Activated B cell treated with CpG ODN at 0.5 μM for 24 hours (primary cell): ENCODE data around the gene PGBD5. TPM values are rescaled to one million over a fixed set of nuclear protein-coding genes. Genes with fewer than 3 reads are reported as not detected.

Experiments used
- ATAC-seq: fragments of 200-7000 bp; cut with Tn5 transposase; one replicate; pipeline ENCODE4 v1.10.0; 2021; ENCODE audit warnings: low read depth, mild to moderate bottlenecking, moderate library complexity
- CTCF ChIA-PET: fragments of 350-600 bp; sonication (Branson Sonifier 250); formaldehyde crosslinking; loops from one replicate; lab custom pipeline; 2021; ENCODE audit warnings: antibody characterized with exemption; lab: Charles Lee
- POLR2A ChIA-PET: fragments of 350-600 bp; sonication (Branson Sonifier 250); formaldehyde crosslinking; loops from one replicate; lab custom pipeline; 2021; ENCODE audit warnings: antibody characterized with exemption; lab: Charles Lee
- DNase-seq: peaks from one replicate; pipeline ENCODE4 v3.0.0; 2022
- H3K27ac Mint-ChIP-seq: one replicate; pipeline ENCODE4 v1.8.0; 2020; ENCODE audit warnings: mixed read lengths
- H3K27me3 Mint-ChIP-seq: one replicate; pipeline ENCODE4 v1.8.0; 2021; ENCODE audit warnings: mixed read lengths
- H3K36me3 Mint-ChIP-seq: one replicate; pipeline ENCODE4 v1.8.0; 2021; ENCODE audit warnings: low read depth, mixed read lengths
- H3K4me1 Mint-ChIP-seq: one replicate; pipeline ENCODE4 v1.8.0; 2021; ENCODE audit warnings: mixed read lengths
- H3K4me3 Mint-ChIP-seq: one replicate; pipeline ENCODE4 v1.8.0; 2020; ENCODE audit warnings: mild to moderate bottlenecking, mixed read lengths
- H3K9me3 Mint-ChIP-seq: one replicate; pipeline ENCODE4 v1.8.0; 2020; ENCODE audit warnings: mixed read lengths
- CTCF ChIP-seq: fragments of 200-600 bp; IDR thresholded peaks from one replicate; pipeline ENCODE4 v1.8.0; 2022; ENCODE audit warnings: antibody characterized with exemption, mild to moderate bottlenecking
- intact Hi-C: fragments of 100-400 bp; cut with micrococcal nuclease; formaldehyde crosslinking; loops from one replicate; pipeline ENCODE4 v1.15.1; 2024
- total RNA-seq: library from RNA; stranded (reverse); gene quantifications from 2 replicates; pipeline ENCODE4 v1.2.3, GENCODE V29; 2022

Gene PGBD5
- total RNA-seq, 1 donor from 2014 or later: not detected

- Mint-ChIP-seq H3K4me3 (no peak overlapping the region), H3K4me1 (peaks cover 65% of the 10 kb centered on the region), H3K36me3 (no peaks in the 10 kb centered on the region), H3K27me3 (no peaks in the 10 kb centered on the region), H3K27ac (no peak overlapping the region), H3K9me3 (no peaks in the 10 kb centered on the region)
- no peak for DNase-seq
- no peak for ATAC-seq
- intact Hi-C loops: loop anchor here (5.0 to 10.0 kb wide), 4 partner anchors 137 to 459 kb away; partner anchors contain the start of gene GALNT2
- POLR2A ChIA-PET: interaction anchor here (1.4 kb wide), 1 partner anchor 30 kb away, joined by 3 read pairs; no protein-coding TSS in a partner anchor
- CTCF ChIA-PET: interaction anchor here (1.1 to 11.6 kb wide), 3 partner anchors 10 to 643 kb away, joined by 3 to 116 read pairs (median 3); no protein-coding TSS in a partner anchor
- TF ChIP-seq CTCF: no peak
Measured at GRCh38 chr1:230303822-230304221, 122.3 kb downstream of the PGBD5 start.

DNA sequence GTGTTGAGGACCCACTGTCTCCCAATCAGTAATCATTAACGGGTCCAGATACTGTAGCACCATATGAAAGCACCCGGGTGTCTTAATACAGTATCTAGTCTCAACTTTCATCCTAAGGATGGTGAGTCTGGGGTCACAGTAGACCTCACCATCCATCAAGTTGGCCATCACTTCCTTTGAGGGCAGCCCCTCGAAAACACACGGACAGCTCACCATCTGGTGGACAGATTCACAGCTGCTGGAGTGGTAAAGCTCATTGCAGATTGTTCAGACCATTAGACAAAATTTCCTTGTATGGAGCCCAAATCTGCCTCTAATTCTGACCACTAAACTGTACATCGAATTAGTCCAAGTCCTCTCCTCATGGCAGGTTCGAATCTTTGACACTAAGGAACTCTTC lies 123.1 kb downstream of the PGBD5 start:
- POLR2A ChIA-PET: interaction anchor here (1.4 kb wide), 1 partner anchor 180 kb away, joined by 4 read pairs; no protein-coding TSS in a partner anchor
- CTCF ChIA-PET: interaction anchor here (1.2 kb wide), 1 partner anchor 642 kb away, joined by 5 read pairs; no protein-coding TSS in a partner anchor

GRCh38 chr1:230301822-230302221 lies 124.3 kb downstream of the PGBD5 start:
- Mint-ChIP-seq H3K4me3 (no peak overlapping the region), H3K27me3 (no peaks in the 10 kb centered on the region), H3K36me3 (no peaks in the 10 kb centered on the region), H3K9me3 (no peaks in the 10 kb centered on the region), H3K27ac (no peak overlapping the region), H3K4me1 (peaks cover 58% of the 10 kb centered on the region)
- intact Hi-C loops: loop anchor here (1.0 to 10.0 kb wide), 5 partner anchors 11 to 457 kb away; partner anchors contain the start of gene GALNT2
- no peak for TF ChIP-seq CTCF
- no peak for DNase-seq
- ATAC-seq: no peak
- ChIA-PET POLR2A (interaction anchor here (0.7 to 1.8 kb wide), 4 partner anchors 20 to 1210 kb away, joined by 4 to 7 read pairs (median 6); no protein-coding TSS in a partner anchor), CTCF (interaction anchor here (1.2 kb wide), 1 partner anchor 641 kb away, joined by 5 read pairs; no protein-coding TSS in a partner anchor)

More for the DNA sequence above, 123.1 kb downstream of the PGBD5 start:
- intact Hi-C loops: loop anchor here (5.0 to 10.0 kb wide), 4 partner anchors 136 to 458 kb away; partner anchors contain the start of gene GALNT2
- no peak for ATAC-seq
- Mint-ChIP-seq H3K4me3 (no peak overlapping the region), H3K27me3 (no peaks in the 10 kb centered on the region), H3K4me1 (peaks cover 67% of the 10 kb centered on the region), H3K36me3 (no peaks in the 10 kb centered on the region), H3K27ac (no peak overlapping the region), H3K9me3 (no peaks in the 10 kb centered on the region)
- no peak for DNase-seq
- TF ChIP-seq CTCF: no peak

DNA sequence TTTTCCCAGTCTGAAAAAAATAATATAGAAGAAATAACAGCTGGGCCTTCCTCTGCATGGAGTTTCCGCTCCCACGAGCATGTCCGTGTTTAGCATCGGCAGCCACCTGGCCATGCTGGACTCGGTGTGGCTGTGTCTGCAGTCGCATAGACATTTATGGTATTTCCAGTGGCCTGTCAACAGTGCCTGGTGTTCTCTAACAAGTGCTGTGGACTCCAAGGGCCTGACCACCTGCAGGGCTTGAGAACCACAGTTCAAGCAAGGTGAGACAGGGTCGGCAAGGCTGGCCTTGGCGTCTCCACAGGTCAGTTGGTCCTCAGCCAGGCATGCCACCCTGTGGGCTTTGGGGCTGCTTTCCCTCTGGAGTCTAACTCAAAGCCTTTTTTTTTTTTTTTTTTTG lies 124.8 kb downstream of the PGBD5 start:
- TF ChIP-seq CTCF: no peak
- ATAC-seq (peak; percentile 6), DNase-seq (no peak)
- Mint-ChIP-seq H3K9me3 (no peaks in the 10 kb centered on the region), H3K4me3 (peak overlapping the region; percentile 49), H3K27ac (peak overlapping the region; percentile 81), H3K27me3 (no peaks in the 10 kb centered on the region), H3K36me3 (no peaks in the 10 kb centered on the region), H3K4me1 (peaks cover 58% of the 10 kb centered on the region)
- intact Hi-C loops: loop anchor here (1.0 to 10.0 kb wide), 5 partner anchors 10 to 457 kb away; partner anchors contain the start of gene GALNT2
- ChIA-PET CTCF (interaction anchor here (0.6 kb wide), 1 partner anchor 8 kb away, joined by 3 read pairs; no protein-coding TSS in a partner anchor), POLR2A (interaction anchor here (0.7 to 1.8 kb wide), 6 partner anchors 10 to 1211 kb away, joined by 3 to 7 read pairs (median 7); no protein-coding TSS in a partner anchor)
